HG02870 (cell line): ENCODE measurements around the gene THRA.

ENCODE experiments used
- ATAC-seq: cut with Tn5 transposase; IDR thresholded peaks from one replicate; pipeline ENCODE4 v1.9.1; 2021; ENCODE audit warnings: mild to moderate bottlenecking, moderate library complexity; ENCODE audit not compliant: unreplicated experiment

The THRA gene

DNA sequence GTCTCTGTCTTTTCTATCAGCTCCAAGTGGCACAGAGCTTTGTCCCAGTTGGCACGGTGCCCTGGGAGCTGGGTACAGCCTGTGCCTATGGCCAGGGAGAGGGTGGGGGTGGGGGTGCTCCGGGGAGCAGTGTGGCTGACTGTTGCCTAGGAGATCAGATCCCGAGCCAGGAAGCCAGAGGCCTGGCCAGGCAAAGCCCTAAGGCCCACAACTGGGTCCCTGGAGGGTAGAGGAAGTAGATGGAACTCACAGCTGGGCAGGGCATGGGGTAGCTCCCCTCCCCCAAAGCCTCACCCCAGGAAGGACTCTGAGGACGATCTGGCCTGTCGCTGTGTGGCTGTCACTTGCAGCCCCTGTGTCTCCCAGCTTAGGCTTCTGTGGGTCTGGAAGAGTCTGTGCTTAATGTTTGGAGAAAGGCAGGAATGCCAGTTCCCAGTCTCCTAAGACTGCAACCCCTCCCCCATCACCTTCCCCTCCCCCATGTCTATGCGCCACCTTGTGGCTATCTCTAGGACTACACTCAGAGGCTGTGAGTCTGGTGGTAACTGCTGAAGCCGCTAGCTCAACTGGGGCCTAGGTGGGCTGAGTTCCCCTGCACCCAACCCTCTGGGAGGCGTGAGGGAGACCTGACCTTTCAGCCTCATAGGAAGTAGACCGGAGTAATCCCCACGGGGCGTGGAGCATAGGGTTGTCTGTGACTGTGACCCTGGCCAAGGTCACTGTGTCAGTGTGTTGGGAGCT, 12.6 kb downstream of the THRA start:
- no peak for ATAC-seq

DNA sequence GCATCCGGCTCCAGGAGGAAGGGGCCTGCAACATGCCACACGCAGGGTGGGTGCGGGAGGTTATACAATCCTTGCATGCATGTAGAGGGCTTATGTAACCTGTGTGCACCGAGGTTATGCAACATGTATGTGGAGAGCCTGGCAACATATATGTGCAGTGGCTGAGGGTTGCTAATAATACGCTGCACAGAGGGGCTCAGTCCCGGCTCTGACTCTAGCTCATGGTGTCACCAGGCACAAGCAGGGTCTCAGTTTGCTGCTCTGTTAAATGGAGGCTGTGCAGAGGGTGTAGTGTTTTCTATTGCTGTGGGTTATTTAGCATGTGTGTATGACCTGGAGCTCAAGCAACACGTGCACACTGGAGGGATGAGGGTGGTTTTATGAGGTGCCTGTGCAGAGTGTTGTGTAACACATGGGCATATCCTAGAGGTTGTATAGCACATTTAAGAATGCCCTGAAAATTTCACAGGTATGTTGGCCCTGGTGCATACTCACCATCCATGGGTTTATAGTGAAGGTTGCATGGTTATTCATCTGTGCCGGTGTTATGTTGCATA, 13.3 kb downstream of the THRA start:
- no peak for ATAC-seq

DNA sequence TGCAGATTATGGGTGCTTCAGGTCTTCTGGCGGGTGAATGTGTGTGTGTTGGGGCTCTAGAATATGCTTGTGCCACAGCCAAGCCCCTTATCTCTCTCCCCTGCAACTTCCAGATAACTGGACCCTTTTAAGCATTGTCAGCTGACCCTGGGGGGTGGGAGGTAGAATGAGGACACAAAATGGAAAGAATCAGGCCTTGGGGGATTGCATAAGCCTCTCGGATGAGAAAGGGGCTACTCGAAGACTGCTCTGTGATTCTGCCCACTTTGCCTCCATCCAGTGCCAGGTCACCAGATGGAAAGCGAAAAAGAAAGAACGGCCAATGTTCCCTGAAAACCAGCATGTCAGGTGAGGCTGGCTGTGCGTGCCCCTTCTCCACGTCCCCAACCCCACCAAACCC, 13.8 kb downstream of the THRA start:
- ATAC-seq: no peak

DNA sequence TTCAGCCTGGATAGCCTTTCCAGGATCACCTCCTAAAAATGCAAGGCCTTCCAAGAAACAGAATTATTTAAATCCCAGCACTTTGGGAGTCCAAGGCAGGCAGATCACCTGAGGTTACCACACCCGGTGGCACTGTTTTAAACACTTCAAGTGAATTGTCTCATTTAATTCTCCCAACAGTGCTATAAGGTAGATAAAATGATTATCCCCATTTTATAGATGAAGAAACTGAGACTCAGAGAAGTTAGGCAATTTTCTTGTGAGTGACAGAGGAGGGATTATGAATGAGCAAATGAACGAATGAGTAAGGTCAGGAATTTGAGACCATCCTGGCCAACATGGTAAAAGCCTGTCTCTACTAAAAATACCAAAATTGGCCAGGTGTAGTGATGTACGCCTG, 16.8 kb downstream of the THRA start:
- ATAC-seq: no peak

DNA sequence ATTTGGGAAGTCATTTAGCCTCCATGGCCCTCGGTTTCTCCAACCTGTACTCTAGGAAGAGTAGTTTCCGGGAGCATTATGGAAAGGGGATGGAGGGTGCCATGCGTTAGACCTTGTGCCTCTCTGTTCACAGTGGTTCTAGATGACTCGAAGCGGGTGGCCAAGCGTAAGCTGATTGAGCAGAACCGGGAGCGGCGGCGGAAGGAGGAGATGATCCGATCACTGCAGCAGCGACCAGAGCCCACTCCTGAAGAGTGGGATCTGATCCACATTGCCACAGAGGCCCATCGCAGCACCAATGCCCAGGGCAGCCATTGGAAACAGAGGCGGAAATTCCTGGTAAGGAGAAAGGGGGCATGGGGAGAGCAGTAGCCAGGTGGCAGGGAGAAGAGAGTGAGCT, 21.7 kb downstream of the THRA start:
- ATAC-seq: no peak

DNA sequence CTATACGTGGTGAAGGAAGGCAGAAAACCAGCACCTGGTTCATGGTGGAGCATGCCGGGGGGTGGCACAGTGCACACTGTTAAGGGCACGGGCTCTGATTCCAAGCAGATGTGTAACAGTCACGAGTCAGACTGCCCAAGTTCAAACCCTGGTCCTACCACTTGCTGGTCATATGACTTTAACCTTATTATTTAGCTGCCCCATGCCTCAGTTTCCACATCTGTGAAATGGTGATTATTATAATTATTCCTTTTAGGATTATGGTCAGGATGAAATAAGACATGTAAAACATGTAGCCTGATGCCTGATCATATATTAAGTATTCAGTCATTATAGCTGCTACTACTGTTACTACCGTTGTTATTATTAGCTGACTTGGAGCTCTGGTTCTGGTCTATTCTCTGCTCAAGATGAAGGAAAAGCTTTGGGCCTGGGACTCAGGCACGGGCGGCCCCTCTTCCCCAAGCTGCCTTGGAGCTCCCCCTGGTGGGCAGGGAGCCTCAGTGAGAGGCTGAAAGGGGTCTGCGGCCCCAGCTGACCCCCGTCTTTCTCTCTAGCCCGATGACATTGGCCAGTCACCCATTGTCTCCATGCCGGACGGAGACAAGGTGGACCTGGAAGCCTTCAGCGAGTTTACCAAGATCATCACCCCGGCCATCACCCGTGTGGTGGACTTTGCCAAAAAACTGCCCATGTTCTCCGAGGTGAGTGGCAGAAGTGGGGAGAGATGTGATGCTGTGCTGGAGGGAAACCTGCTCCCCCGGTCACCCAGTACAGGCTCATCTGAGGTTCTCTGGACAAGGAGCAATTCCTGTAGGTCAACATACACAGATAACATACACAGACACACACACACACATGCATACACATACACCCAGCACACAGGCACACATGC, 23.6 kb downstream of the THRA start:
- no peak for ATAC-seq

DNA sequence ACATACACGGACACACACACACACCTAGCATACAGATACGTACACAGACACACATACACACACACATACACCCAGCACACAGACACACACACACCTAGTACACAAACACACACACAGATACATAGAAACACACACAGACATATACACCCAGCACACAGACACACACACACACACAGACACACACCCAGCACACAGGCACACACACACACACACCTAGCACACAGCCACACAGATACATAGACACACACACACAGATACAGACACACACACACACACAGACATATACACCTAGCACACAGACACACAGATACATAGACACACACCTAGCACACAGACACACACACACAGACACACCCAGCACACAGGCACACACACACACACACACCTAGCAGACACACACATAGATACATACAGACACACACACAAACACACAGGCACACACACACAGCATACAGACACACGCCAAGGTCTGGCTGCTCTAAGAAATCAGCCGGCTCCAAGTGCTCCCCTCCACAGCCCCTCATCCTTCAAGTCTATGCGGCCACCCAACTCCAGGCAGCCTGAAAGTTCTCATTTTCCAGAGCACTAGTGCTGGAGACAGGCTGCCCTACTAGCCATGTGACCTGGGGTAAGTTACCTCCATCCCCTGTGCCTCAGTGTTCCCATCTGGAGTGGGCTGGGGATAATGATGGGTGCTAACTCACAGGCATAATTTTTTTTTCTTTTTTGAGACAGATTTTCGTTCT, 24.5 kb downstream of the THRA start:
- no peak for ATAC-seq

DNA sequence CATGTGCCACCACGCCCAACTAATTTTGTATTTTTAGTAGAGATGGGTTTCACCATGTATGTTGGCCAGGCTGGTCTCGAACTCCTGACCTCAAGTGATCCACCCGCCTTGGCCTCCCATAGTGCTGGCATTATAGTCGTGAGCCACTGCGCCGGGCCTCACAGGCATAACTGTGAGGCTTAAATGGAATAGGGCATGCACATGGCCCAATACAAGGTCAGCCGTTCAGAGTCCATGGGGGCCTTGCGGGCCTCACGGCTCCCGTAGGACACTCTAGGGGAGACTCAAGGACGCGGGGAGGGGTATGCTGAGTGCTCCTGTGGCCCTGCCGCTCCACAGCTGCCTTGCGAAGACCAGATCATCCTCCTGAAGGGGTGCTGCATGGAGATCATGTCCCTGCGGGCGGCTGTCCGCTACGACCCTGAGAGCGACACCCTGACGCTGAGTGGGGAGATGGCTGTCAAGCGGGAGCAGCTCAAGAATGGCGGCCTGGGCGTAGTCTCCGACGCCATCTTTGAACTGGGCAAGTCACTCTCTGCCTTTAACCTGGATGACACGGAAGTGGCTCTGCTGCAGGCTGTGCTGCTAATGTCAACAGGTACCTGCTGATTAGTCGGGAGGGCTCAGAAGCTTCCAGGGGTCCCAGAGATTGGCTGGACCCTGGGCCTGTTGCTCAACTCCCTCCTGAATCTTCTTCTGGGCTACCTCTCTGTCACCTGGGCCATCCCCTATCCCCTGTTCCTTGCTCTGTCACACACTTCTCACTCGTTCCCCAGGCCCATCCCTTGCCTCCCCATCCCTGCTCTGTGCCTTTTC, 25.3 kb downstream of the THRA start:
- no peak for ATAC-seq

DNA sequence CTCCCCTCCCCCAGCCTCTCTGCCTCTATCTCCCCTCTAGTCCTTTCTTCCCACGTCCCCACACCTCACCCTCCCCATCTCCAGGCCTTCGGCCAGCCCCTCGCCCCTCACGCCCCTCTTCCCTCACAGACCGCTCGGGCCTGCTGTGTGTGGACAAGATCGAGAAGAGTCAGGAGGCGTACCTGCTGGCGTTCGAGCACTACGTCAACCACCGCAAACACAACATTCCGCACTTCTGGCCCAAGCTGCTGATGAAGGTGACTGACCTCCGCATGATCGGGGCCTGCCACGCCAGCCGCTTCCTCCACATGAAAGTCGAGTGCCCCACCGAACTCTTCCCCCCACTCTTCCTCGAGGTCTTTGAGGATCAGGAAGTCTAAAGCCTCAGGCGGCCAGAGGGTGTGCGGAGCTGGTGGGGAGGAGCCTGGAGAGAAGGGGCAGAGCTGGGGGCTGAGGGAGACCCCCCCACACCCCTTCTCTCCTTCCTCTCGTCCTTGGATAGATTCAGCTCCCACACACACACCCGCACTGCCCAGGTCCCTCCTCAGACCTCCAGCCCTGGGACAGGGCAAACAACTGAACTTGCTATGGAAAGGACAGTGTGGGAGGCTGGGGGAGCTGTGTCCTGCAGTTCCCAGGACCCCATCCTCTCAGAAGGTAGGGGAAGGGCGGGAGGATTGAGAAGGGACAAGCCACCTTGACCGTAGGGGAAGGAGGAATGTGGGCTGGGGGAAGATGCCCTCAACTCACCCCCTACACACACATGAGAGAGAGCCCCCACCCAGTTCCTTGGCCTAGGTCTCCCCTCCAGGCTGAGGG, 26.5 kb downstream of the THRA start:
- ATAC-seq: no peak

DNA sequence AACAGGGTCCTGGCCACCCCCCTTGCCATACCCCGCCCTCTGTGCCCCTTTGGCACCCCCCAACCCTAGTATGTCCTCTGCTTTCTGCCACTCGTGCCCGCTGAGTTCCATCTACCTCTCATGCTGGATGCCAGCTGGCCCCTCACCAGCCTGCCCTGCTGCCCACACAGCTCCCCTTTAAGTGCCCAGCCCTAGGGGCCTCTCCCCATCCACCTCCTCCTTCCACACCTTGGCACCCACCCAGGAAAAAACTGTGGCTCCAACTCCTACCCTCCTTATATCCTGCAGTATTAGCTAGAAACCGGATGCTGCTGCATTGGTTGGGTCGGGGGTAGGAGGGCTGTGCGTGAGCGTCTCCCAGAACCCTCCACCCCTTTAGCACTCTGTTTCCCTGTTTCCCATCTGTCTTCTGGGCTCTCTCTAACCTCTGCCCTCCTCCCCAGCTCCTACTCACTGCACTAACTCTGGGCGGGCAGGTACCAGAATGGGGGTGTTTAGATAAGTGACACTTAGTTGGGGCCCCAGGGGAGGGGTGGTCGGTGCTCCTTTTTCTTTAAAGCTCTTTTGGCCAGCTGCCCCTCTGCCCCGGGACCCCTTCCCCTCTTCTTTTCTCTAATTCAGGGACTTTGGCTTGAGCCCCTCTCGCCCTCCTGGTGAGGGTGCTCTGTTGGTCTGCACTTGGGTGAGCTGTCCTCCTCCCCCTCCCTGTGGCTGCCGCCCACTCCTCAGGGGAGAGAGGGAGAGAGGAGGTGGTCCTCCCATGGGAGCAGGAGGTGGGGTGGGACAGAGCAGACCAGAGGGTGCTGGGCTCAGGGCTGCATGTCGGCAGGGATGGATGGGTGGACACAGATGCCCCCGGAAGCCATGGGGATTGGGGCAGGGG, 27.7 kb downstream of the THRA start:
- ATAC-seq: no peak

DNA sequence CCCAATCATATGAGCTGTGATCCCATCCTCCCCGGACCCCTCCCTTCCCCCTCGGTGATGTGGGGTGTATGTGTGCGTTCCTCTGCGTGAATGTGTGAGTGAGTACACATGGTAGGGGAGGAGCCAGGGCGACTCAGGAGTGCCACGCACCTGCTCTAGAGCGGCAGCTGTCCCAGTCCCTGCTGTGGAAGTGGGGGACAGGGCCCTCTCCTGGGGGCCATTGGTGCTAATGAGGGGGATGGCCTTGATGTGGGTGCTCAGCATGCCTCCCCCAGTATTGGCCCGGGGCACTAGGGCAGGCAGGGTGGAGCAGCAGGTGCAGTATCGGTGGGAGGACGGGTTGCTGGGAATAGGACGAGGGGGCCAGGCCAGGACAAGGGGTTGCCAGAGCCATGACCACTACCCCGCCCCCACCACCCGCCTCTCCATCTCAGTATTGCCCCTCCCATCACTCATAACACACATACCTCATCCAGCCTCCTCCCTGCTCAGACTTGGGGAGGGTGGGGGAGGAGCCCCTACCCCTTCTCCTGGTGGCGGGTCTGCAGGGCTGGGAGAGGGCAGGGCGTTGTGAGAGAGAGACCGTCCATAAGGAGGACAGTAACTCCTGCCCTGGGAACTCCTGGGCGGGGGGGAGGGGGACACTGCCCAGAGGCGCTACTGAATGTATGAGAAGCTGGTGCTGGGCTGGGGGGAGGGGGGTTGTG, 29.1 kb downstream of the THRA start:
- ATAC-seq: no peak

DNA sequence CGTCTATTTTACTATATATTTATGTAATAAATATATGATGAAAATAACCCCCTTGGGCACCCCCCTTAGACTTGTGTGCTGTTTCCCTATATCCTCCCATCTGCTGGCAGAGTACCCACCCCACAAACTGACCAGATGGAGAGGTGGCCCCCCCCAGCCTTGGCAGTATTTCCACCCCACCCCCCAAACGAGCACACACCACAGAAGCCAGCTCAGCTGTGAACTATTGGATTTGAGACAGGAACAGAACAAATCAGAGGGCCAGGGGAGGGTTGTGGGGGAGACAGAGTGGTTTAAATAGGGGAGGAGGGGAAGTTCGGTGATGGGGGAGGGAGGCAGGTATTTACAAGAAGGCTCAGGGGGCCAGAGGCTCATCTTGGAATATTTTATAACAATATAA, 29.8 kb downstream of the THRA start:
- ATAC-seq: no peak

DNA sequence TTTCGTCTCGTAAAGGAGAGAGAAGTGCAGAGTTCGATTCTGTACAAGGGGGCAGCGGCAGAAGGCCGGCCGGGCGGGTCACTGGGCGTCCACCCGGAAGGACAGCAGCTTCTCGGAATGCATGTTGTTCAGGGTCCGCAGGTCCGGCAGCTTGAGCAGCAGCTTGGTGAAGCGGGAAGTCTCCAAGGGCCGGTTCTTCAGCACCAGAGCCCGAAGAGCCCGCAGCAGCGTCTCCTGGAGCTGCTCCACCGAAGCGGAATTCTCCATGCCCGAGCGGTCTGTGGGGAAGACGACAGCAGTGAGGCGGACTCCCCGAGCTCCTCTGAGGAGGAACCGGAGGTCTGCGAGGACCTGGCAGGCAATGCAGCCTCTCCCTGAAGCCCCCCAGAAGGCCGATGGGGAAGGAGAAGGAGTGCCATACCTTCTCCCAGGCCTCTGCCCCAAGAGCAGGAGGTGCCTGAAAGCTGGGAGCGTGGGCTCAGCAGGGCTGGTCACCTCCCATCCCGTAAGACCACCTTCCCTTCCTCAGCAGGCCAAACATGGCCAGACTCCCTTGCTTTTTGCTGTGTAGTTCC, 30.3 kb downstream of the THRA start:
- ATAC-seq: no peak

DNA sequence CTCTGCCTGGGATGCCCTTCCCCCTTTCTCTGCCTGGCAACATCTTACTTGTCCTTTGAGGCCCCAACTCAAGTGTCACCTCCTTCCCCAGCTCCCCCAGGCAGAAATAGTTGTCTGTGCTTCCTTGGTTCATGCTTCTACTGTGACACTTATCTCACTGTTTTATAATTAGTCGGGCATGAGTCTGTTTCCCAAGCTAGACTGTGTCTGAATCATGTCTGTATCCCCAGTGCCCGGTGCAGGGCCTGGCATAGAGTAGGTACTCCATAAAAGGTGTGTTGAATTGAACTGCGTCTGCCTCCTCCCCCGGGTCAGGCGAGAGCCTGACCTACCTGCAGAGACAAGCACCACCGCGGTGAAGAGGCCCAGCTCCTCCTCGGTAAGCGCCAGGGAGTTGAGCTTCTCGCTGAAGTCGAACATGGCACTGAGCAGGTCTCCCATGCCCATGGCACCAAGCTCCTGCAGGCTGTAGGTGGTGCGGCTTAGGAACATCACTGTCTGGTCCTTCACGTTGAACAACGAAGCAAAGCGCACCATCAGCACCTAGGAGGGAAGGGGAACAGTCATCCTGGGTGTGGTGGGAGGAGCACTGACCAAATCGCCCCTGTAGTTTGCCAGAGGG, 30.9 kb downstream of the THRA start:
- ATAC-seq: no peak

DNA sequence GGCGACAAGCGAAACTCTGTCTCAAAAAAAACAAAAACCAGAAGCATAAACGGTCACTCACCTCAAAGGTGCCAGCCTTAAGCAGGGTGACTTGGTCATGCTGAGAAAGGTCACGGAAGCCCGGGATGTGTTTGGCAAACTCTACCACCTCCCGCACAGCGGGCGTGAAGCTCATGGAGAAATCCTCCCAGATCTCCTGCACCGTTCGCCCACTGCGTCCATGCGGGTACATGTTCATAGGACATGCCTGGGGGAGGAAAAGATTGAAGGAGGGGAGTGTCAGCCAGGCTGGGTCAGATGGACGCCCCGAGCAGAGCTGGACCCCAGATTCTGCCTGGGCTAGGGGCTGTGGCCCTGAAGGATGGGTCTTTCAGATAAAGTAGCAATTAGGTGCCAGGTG, 32.1 kb downstream of the THRA start:
- ATAC-seq: no peak

DNA sequence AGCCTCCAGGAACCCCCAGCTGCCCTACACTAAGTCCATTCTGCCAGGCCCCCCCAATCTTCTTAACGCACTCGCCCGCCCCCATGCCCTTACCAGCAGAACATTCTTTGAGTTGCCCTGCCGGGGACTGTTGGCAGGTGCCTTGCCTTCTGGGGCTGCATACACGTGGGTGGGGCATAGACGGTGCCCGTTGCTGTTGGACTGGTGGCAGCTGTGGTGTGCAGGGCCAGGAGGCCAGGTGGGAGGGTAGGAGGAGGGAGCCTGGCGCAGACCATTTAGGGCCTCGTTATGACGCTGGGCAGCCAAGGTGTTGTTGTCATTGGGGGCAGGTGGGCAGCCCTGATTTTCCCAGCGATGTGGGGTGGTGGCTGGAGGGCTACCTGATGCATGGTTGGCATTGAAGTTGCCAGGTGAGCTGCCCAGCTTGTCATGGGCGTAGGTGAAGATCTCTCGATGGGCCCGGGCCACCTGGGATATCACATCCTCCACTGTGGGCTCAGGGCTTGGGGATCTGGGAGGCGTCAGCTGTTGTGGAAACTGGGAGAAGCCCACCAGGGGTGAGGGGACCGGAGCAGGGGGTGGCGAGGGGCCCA, 32.7 kb downstream of the THRA start:
- ATAC-seq: no peak
